ENCODE measurements around the gene TAL1.

Gene TAL1

GRCh38 chr1:47189844-47190508, 42.0 kb downstream of the TAL1 start, which contains the start of gene PDZK1IP1:
Gene PDZK1IP1, minus strand, starts transcription at chr1:47190036. Its CDS starts 104 bp downstream, at chr1:47189932.
- peak in 12 of 56 donors; percentile 9 to 49 (median 27) for DNase-seq

- DNase-seq, result no peak
Observed at GRCh38 chr1:47188791-47189785, 42.9 kb downstream of the TAL1 start.

GRCh38 chr1:47187926-47188250, 44.1 kb downstream of the TAL1 start:
- no peak for DNase-seq

- DNase-seq, result no peak
Observed at GRCh38 chr1:47187231-47187925, 44.6 kb downstream of the TAL1 start.

- no peak for DNase-seq
Observed at GRCh38 chr1:47186267-47187185, 45.5 kb downstream of the TAL1 start.

- no peak for DNase-seq
Observed at GRCh38 chr1:47184822-47185677, 47.0 kb downstream of the TAL1 start.

- DNase-seq, result no peak
Observed at GRCh38 chr1:47184090-47184821, 47.8 kb downstream of the TAL1 start.

- DNase-seq, result no peak
Observed at GRCh38 chr1:47183308-47184089, 48.5 kb downstream of the TAL1 start.

GRCh38 chr1:47182676-47183235, 49.3 kb downstream of the TAL1 start:
- peak in 3 of 56 donors; percentile 10 to 15 (median 13) for DNase-seq

GRCh38 chr1:47181955-47182675, 49.9 kb downstream of the TAL1 start:
- no peak for DNase-seq

- no peak for DNase-seq
Observed at GRCh38 chr1:47181095-47181954, 50.7 kb downstream of the TAL1 start.

GRCh38 chr1:47180603-47181094, 51.4 kb downstream of the TAL1 start:
- no peak for DNase-seq

- no peak for DNase-seq
Observed at GRCh38 chr1:47179988-47180563, 51.9 kb downstream of the TAL1 start.

GRCh38 chr1:47179017-47179987, 52.7 kb downstream of the TAL1 start:
- peak in 49 of 56 donors; percentile 17 to 88 (median 64) for DNase-seq
